Measurements from ENCODE around the gene OR9Q1.
A peak's percentile ranks its signal among the peaks of the same experiment; 100 is the strongest.

The OR9Q1 gene

GRCh38 chr11:58003591-58003990 is 20.1 kb upstream of the OR9Q1 start:
- TF ChIP-seq CTCF (conservative IDR thresholded peaks at IDR 0.05; ENCODE audit: low read depth, low read length) = no peak
- H3K4me3 ChIP-seq (ENCODE audit: low read depth, low read length) = no peak overlapping the region
- DNase-seq (ENCODE audit: low read depth) = no peak

- H3K4me3 ChIP-seq (ENCODE audit: low read depth, low read length) = no peak overlapping the region
- no peak for DNase-seq (ENCODE audit: low read depth)
- no peak for TF ChIP-seq CTCF (conservative IDR thresholded peaks at IDR 0.05; ENCODE audit: low read depth, low read length)
These were observed 19.0 kb upstream of the OR9Q1 start for GRCh38 chr11:58004664-58005063.

GRCh38 chr11:58006940-58007339 is 16.7 kb upstream of the OR9Q1 start:
- no peak for TF ChIP-seq CTCF (conservative IDR thresholded peaks at IDR 0.05; ENCODE audit: low read depth, low read length)
- no peak overlapping the region for H3K4me3 ChIP-seq (ENCODE audit: low read depth, low read length)
- peak; percentile 3 for DNase-seq (ENCODE audit: low read depth)

DNA sequence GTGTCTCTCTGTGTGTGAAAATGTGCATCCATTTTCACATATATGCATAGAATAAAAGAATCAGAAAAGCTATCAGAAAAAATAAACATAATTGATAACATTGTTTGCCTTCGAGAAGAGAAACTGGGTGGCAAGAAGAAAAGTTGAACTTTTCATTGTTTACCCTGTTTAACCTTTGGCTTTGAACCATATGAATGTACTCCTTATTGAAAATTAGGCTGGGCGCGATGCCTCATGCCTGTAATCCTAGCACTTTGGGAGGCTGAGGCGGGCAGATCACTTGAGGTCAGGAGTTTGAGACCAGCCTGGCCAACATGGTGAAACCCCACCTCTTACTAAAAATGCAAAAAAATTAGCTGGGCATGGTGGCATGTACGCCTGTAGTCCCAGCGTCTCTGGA is 11.9 kb upstream of the OR9Q1 start:
- H3K4me3 ChIP-seq (ENCODE audit: low read depth, low read length) = no peak overlapping the region
- DNase-seq (ENCODE audit: low read depth) = no peak
- no peak for TF ChIP-seq CTCF (conservative IDR thresholded peaks at IDR 0.05; ENCODE audit: low read depth, low read length)

DNA sequence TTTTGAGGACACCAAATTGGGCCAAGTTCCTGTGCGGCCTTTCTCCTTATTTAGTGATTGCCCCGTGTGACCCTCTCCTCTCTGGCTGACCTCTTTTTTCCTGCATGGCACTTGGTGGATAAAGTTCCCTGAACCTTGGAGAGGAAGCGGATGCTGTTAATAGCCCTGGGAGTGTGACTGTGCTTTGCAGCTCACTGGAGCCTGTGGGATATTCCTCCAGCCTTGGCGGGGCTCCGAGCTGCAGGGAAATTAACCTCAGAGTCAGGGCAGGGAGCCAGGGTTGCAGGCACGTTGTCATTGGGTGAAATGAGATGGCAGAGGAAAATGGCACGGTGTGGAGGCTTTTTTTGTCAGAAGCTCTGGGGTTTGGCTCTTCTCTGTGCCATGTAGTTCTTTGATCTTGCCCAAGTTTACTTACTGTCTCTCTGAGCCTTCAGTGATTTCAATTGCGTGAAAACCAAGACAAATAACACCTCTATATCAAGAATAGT is 965 bp downstream of the OR9Q1 start:
- no peak for TF ChIP-seq CTCF (conservative IDR thresholded peaks at IDR 0.05; ENCODE audit: low read depth, low read length)
- no peak overlapping the region for H3K4me3 ChIP-seq (ENCODE audit: low read depth, low read length)
- DNase-seq (ENCODE audit: low read depth) = no peak

DNA sequence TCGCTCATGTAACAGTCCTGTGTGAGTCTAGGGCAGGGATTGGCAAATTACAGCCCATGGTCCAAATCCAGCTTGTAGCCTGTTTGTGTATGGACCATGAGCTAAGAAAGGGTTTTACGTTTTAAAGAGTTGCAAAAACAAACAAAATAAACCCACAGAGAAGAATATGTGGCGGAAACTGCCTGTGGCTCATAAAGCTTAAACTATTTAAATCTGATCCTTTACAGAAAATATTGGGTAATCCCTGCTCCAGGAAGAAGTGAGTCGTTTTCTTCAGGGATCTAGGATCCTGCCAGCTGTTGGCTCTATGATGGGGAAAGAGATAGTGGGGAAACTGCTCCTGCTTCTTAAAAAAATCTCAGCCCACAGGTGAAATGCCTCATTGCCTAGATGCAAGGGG is 3.7 kb downstream of the OR9Q1 start:
- TF ChIP-seq CTCF (conservative IDR thresholded peaks at IDR 0.05; ENCODE audit: low read depth, low read length) = no peak
- DNase-seq (ENCODE audit: low read depth) = no peak
- H3K4me3 ChIP-seq (ENCODE audit: low read depth, low read length) = no peak overlapping the region

DNA sequence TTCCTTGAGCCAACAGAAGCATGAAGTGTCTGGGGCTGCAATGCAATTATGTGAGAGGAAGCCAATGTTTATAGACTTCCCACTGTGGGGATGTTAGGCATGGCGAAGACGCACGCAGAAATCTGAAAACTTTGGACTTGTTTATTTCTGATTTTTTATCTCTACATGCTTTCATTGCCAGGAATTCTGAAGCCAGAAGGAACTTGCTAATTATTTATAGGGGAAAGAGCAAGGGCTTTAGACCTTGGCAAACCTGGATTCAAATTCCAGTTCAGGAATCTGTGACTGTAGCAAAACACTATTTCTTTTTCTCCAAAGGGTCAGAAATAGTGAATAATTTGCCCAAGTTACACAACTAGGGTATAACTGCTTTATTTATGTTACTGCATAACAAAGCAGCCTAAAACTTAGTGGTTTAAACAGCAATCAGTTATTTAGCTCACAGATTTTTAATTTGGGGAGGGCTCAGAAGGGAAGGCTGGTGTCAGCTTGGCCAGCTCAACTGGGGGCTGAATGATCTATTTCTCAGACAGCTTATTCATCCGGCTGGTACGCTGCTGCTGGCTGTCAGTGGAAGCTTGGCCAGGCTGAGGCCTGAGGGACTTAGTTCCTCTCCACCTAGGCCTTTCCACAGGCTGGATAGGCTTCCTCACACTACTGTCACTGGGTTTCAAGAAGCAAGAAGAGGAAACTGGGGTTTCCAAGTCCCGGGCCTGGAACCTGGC is 5.2 kb downstream of the OR9Q1 start:
- DNase-seq (ENCODE audit: low read depth) = no peak
- TF ChIP-seq CTCF (conservative IDR thresholded peaks at IDR 0.05; ENCODE audit: low read depth, low read length) = no peak

More for the DNA sequence above, 5.2 kb downstream of the OR9Q1 start:
- no peak overlapping the region for H3K4me3 ChIP-seq (ENCODE audit: low read depth, low read length)
